ENCODE results near the gene VANGL1.

- TF ChIP-seq POLR2A (IDR thresholded peaks at IDR 0.05), result no peak
- TF ChIP-seq CTCF (IDR thresholded peaks at IDR 0.05), result no peak
These were observed 37.3 kb upstream of the VANGL1 start for GRCh38 chr1:115604508-115604907.

All from vagina (tissue), 2 donors.